ENCODE results near the gene TNFRSF19.

Gene TNFRSF19

GRCh38 chr13:23629566-23630272 is 59.5 kb downstream of the TNFRSF19 start:
- no peak for DNase-seq

GRCh38 chr13:23630349-23631093 is 60.3 kb downstream of the TNFRSF19 start:
- DNase-seq = no peak

- DNase-seq = no peak
Measured at GRCh38 chr13:23631311-23632047, 61.3 kb downstream of the TNFRSF19 start.

GRCh38 chr13:23632048-23632582 is 61.9 kb downstream of the TNFRSF19 start:
- DNase-seq = no peak

- no peak for DNase-seq
Measured at GRCh38 chr13:23632741-23633140, 62.5 kb downstream of the TNFRSF19 start.

- DNase-seq = no peak
Measured at GRCh38 chr13:23634897-23635296, 64.7 kb downstream of the TNFRSF19 start.

GRCh38 chr13:23636360-23636759 is 66.1 kb downstream of the TNFRSF19 start:
- DNase-seq = no peak

- peak in 1 of 2 donors; percentile 11 for DNase-seq
Measured at GRCh38 chr13:23637829-23638228, 67.6 kb downstream of the TNFRSF19 start.

- DNase-seq = peak; percentile 30 to 40
Measured at GRCh38 chr13:23639674-23640073, 69.5 kb downstream of the TNFRSF19 start.

GRCh38 chr13:23642110-23642509 is 71.9 kb downstream of the TNFRSF19 start:
- no peak for DNase-seq

GRCh38 chr13:23643338-23644125 is 73.3 kb downstream of the TNFRSF19 start:
- no peak for DNase-seq

- no peak for DNase-seq
Measured at GRCh38 chr13:23644126-23644419, 73.9 kb downstream of the TNFRSF19 start.

GRCh38 chr13:23644527-23645138 is 74.4 kb downstream of the TNFRSF19 start:
- DNase-seq = no peak

- DNase-seq = no peak
Measured at GRCh38 chr13:23645851-23646250, 75.6 kb downstream of the TNFRSF19 start.

GRCh38 chr13:23651439-23651838 is 81.2 kb downstream of the TNFRSF19 start:
- no peak for DNase-seq

GRCh38 chr13:23651887-23652286 is 81.7 kb downstream of the TNFRSF19 start:
- DNase-seq = no peak

GRCh38 chr13:23652909-23653726 is 82.9 kb downstream of the TNFRSF19 start:
- DNase-seq = no peak

GRCh38 chr13:23654111-23655110 is 84.2 kb downstream of the TNFRSF19 start:
- no peak for DNase-seq

GRCh38 chr13:23655321-23655720 is 85.1 kb downstream of the TNFRSF19 start:
- no peak for DNase-seq
